HG02981 (cell line): ENCODE measurements around the gene TWSG1.
A peak's percentile ranks its signal among the peaks of the same experiment; 100 is the strongest.
"Not testable (repeated sequence)": the region's sequence is repeated elsewhere in the genome, so short reads cannot be mapped to it uniquely, and the experiment has no call there.

Experiments
- ATAC-seq: cut with Tn5 transposase; IDR thresholded peaks from one replicate; pipeline ENCODE4 v1.9.1; 2021; ENCODE audit warnings: mild to moderate bottlenecking, moderate library complexity; ENCODE audit not compliant: unreplicated experiment

The TWSG1 gene

DNA sequence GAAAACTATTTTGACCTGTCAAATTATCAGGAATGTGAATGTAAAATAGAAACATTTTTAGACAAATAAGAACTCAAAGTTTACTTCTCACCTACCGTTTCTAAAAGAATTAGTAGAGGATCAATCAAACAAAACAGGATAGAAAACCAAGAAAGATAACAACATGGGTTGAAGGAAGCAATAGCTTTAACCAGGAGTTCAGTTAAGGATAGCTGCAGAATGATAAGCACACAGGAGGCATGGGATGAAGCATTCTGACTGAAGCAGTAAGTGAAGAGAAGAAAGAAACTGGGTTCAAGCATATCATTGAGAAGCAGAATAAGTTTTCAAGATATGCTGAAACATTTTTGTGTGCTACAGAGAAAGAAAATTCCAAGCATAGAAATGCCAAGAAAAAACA, 52.3 kb downstream of the TWSG1 start:
- no peak for ATAC-seq

- no peak for ATAC-seq
Measured at GRCh38 chr18:9387891-9388290, 53.3 kb downstream of the TWSG1 start.

DNA sequence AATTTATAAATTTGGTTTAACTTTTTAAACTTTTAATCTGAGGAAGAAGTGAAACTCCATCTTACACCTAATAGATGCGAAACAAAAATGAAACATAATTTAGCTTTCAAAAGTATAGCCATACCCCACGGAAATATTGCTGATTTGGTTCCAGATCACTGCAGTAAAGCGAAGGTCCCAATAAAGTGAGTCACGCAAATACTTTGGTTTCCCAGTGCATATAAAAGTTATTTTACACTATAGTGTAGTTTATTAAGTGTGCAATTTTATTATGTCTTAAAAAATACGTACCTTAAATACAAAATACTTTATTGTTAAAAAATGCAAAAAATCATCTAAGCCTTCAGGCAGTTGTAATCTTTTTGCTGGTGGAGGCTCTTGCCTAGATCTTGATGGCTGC, 55.1 kb downstream of the TWSG1 start:
- no peak for ATAC-seq

GRCh38 chr18:9392726-9393125, 58.2 kb downstream of the TWSG1 start:
- no peak for ATAC-seq

DNA sequence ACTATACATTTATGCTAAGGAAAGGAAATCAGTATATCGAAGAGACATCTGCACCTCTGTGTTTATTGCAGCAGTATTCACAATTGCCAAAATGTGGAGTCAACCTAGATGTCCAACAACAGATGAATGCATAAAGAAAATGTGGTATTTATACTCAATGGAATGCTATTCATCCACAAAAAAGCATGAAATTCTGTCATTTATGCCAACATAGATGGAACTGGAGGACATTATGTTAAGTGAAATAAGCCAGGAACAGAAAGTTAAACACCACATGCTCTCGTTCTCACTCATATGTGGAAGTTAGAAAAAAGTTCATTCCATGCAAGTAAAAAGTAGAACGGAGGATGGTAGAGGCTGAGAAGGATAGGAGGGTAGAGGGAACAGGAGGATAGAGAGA, 59.5 kb downstream of the TWSG1 start:
- no peak for ATAC-seq

DNA sequence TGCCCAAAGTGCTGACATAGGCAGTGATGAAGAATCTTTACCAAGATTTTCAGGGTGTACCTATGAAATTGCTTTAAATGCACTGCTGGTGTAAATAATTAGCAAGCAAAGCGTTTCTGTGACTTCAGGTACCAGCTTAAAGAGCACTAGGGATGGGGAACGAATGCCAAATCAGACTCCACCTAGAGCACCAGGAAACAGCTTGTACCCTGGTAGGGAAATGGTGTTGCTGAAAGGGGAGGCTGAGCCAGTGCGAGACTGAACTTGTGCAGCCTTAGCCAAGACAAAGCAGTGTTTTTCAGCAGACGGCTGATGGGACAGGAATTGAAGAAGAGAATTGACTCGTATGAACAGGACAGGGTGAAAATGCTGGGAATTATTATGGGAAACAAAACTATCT, 65.6 kb downstream of the TWSG1 start:
- no peak for ATAC-seq

GRCh38 chr18:9401176-9401575, 66.6 kb downstream of the TWSG1 start:
- ATAC-seq: no peak

DNA sequence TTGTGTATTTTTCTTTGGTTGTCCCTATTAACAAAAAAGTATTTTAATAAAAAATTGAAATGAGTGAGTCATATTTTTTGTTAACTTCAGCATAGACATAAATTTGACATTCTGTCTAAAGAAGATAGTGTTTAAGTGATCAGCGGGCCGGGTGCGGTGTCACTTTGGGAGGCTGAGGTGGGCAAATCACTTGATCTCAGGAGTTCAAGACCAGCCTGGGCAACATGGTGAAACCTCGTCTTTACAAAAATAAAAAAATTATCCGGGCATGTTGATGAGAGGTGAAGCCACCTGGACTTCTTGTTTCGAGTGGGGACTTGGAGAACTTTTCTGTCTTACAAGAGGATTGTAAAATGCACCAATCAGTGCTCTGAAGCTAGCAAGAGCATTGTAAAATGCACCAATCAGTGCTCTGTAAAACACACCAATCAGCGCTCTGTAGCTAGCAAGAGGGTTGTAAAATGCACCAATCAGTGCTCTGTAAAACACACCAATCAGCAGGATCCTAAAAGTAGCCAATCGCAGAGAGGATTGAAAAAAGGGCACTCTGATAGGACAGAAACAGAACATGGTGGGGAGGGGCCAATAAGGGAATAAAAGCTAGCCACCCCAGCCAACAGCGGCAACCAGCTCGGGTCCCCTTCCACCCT, 67.9 kb downstream of the TWSG1 start:
- ATAC-seq: not testable (repeated sequence)

DNA sequence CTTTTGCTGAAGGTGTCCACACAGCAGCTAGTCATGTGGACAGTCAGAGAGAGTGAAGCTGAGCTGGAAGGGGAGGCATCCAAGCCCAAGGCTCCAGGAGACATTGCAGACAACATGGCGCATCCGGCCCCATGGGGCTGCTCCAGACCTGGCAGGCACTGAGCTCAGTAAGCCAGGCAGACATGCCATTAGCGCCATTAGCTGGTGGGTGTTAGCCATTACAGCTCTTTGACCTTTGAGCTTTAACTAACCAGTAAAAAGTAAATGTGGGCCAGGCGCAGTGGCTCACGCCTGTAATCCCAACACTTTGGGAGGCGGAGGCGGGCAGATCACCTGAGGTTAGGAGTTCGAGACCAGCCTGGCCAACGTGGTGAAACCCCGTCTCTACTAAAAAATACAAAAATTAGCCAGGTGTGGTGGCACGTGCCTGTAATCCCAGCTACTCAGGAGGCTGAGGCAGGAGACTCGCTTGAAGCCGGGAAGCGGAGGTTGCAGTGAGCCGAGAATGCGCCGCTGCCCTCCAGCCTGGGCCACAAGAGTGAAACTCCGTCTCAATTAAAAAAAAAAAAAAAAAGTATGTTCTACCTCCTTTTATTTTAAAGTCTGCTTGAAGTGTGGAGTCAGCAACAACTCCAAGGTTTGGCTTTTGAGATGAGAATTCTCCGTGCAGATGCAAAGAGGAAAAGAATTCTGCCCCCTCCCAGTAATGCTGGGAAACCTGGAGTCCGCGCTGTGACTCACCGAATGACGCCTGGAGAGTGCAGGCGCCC, 69.4 kb downstream of the TWSG1 start:
- no peak for ATAC-seq

DNA sequence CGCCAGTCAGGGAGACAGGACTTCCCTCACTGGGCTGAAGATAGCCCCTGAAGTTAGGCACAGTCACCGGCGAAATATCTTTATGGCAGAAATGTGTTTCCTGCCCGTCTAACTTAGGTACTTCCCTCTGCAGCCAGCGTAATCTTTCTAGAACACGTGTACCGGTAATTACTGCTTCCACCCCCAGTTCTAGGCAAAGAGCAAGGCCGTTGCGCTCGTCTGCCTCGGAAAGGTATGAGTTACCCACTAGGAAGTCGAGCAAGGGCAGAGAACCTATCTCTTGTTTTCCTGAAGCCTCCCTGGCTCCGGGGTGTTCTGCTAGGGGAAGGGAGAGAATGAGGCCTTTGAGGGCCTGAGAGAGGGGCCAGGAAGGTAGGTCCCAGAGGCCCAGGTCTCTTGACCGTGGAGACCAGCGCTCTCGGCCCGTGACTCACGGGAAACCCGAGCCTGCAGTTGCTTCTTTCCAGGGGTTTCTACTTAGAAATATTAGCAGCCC, 70.0 kb downstream of the TWSG1 start:
- ATAC-seq: peak; percentile 66

DNA sequence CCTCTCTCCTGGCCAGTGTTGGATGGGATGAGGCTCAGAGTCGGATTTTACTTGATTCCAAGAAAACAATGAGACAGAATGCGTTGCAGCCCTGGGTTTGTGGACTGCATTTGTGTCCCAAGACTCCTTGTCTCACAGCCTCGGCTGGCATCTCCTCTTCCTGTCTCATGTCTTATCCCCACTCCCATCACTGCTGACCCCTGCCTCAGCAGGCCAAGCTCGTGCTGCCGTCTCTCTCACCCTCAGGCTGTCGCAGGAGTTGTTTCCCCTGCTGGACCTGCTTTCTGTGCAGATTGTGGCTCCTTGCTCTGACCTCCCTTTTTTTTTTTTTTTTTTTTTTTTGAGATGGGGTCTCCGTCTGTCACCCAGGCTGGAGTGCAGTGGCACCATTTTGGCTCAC, 70.6 kb downstream of the TWSG1 start:
- ATAC-seq: no peak

GRCh38 chr18:9405977-9406376, 71.4 kb downstream of the TWSG1 start:
- no peak for ATAC-seq

GRCh38 chr18:9410515-9410914, 75.9 kb downstream of the TWSG1 start:
- ATAC-seq: no peak

- ATAC-seq: no peak
Measured at GRCh38 chr18:9413576-9413975, 79.0 kb downstream of the TWSG1 start.

DNA sequence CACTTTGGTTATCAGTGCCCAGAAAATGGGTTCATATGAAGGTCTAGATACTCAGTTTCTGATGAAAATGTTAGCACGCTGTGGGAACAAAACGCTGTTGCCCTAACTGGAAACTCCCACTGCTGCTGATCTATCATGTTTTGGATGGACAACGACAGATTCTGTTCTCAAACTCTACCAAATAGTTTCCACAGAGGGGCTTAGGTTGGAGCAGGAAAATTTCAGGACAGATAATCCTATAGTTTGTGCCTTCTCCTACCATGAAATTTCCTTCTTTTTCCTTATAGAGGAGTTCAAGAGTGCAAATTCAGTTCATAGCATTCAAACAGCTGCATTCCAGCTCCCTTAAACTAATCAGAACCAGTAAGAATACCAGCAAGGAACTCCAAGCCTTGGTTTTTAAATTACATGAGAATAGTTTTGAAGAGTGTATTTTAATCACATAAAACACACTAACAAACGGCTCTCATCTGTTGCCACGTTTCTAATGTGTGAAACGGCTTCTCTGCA, 82.0 kb downstream of the TWSG1 start:
- ATAC-seq: no peak

DNA sequence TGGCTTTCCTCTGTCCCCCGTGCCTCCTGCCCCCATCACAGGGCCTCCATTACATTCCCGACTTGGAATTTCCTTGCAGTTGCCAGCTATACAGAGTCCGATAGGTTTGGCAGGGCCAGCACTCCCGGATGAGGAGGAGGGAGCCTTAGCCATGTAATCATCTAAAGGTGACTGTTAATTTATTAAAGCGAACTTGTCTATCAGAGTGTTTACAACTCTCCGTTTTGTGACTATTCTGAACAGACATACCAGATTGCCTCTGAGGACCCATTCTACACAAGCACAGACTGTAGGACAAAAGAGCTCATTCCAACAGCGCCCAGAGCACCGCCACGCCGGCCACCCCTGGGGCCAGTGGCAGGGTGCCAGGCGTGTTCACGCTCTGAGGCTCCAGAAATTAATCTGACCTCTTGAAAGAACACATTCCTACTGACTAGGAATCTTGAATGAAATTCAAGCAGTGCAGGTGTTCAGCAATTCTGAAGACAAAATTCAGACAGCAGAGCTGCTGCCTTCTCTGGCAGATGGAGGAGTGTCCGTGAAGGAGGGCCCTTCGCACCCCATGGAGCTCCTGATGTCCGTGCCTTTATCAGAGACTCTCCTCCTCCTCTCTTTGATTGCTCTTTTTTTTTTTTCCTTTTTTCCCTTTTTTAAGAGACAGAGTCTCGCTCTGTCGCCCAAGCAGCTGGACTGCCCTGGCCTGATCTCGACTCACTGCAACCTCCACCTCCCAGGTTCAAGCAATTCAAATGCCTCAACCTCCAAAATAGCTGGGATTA, 82.7 kb downstream of the TWSG1 start:
- ATAC-seq: no peak

DNA sequence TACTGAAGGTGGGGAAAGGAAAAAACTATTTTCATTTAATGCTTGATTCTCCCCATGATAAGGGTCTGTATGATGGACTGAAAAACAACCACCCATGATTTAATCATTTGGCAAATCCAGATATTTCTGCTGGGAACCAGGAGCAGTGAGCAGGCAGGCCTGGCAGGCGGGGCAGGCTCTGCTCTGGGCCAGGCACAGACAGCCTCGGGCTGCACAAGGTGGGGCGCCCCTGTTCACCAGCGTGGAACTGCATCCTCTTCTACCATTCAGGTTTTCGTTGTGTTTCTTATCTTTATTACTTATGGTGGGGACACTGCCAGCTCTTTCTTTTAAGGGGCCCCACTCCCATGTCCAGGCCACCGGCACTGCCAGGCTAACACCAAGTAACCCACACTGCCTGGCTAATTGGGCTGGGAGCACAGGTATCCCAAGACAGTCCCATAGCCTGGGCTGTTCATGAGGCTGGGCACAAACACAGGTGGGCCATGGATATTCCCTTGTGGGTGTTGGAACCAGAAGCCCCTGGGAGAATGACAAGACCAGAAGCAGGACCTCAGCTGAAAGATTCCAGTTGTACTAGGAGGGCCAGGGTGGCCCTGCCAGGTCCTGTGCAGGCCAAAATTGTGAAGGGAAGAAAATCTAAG, 83.6 kb downstream of the TWSG1 start:
- ATAC-seq: no peak

- no peak for ATAC-seq
Measured at GRCh38 chr18:9419956-9420631, 85.5 kb downstream of the TWSG1 start.

GRCh38 chr18:9421096-9421900, 86.7 kb downstream of the TWSG1 start:
- no peak for ATAC-seq

DNA sequence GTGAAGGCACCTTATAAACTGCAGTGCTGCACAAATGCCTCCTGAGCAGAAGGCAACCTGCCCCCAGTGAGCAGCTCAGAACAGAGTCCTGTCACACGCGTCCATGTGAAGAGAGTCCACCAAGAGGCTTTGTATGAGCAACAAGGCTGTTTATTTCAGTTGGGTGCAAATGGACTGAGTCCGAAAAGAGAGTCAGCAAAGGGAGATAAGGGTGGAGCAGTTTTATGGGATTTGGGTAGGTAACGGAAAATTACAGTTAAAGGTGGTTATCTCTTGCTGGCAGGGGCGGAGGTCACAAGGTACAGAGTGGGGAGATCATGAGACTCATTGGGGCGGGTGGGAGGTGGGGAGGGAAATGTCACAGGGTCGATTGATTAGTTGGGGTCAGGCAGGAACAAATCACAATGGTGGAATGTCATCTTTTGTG, 87.3 kb downstream of the TWSG1 start:
- ATAC-seq: no peak
